OCI-LY7 (cell line): Measurements from ENCODE around the gene FBLN1. TPM values are rescaled to one million over a fixed set of nuclear protein-coding genes. Genes with fewer than 3 reads are reported as not detected.

ENCODE experiments used
- BruUV-seq: library from RNA; stranded (reverse); fragments of 400-500 nt; replicated peaks from 2 replicates; lab custom pipeline; 2021; lab: Mats Ljungman, UMichigan
- CTCF ChIA-PET: fragments of 300-600 bp; sonication (Branson Sonifier 250); formaldehyde crosslinking; loops from one replicate; lab custom pipeline; 2022; ENCODE audit warnings: antibody characterized with exemption; ENCODE audit not compliant: unreplicated experiment; lab: Charles Lee
- POLR2A ChIA-PET: fragments of 300-600 bp; sonication (Branson Sonifier 250); formaldehyde crosslinking; loops from one replicate; lab custom pipeline; 2022; ENCODE audit warnings: antibody characterized with exemption; lab: Charles Lee
- DNase-seq: peaks from one replicate; pipeline ENCODE4 v3.0.0-alpha.2; 2015; ENCODE audit warnings: low spot score
- H2AFZ ChIP-seq: fragments of 200-600 bp; sonication (generic), shearing (Covaris generic); 2 replicates; pipeline ENCODE4 v1.6.1; 2014; ENCODE audit warnings: mild to moderate bottlenecking, antibody characterized with exemption, low read length, moderate library complexity
- H3K27ac ChIP-seq: fragments of 200-600 bp; sonication (generic); 2 replicates; pipeline ENCODE4 v1.5.1; 2014; ENCODE audit warnings: mixed run types, low read depth, mild to moderate bottlenecking, moderate library complexity, low read length, inconsistent platforms; ENCODE audit not compliant: poor library complexity, severe bottlenecking
- H3K36me3 ChIP-seq: fragments of 200-600 bp; sonication (generic); 2 replicates; pipeline ENCODE4 v1.6.1; 2014; ENCODE audit warnings: mild to moderate bottlenecking, antibody characterized with exemption, low read length, moderate library complexity, mixed read lengths; ENCODE audit not compliant: insufficient read depth
- H3K4me1 ChIP-seq: fragments of 200-600 bp; sonication (generic); 2 replicates; pipeline ENCODE4 v1.5.1; 2014; ENCODE audit warnings: mild to moderate bottlenecking, low read length; ENCODE audit not compliant: insufficient read depth, poor library complexity, severe bottlenecking
- H3K4me2 ChIP-seq: fragments of 200-600 bp; sonication (generic); 2 replicates; pipeline ENCODE4 v1.6.1; 2014; ENCODE audit warnings: mild to moderate bottlenecking, low read length
- H3K4me3 ChIP-seq: fragments of 200-600 bp; sonication (generic); 2 replicates; pipeline ENCODE4 v1.5.1; 2014; ENCODE audit warnings: mild to moderate bottlenecking, low read depth, low read length; ENCODE audit not compliant: poor library complexity, severe bottlenecking
- H3K79me2 ChIP-seq: fragments of 200-600 bp; sonication (generic); 2 replicates; pipeline ENCODE4 v1.6.1; 2016; ENCODE audit warnings: low read depth, mild to moderate bottlenecking, low read length, moderate library complexity, mixed read lengths; ENCODE audit not compliant: insufficient read depth
- H3K9me2 ChIP-seq: fragments of 200-600 bp; sonication (generic); 2 replicates; pipeline ENCODE4 v1.6.1; 2016; ENCODE audit warnings: mild to moderate bottlenecking, low read length, mixed read lengths; ENCODE audit not compliant: insufficient read depth
- H3K9me3 ChIP-seq: fragments of 200-600 bp; sonication (generic); 2 replicates; pipeline ENCODE4 v1.6.1; 2014; ENCODE audit warnings: mild to moderate bottlenecking, mixed run types, low read length, mixed read lengths
- H4K20me1 ChIP-seq: fragments of 200-600 bp; sonication (generic); 2 replicates; pipeline ENCODE4 v1.6.1; 2014; ENCODE audit warnings: mild to moderate bottlenecking, antibody characterized with exemption, low read length, moderate library complexity, mixed read lengths; ENCODE audit not compliant: insufficient read depth
- CTCF ChIP-seq: fragments of 200-600 bp; sonication (generic); conservative IDR thresholded peaks from 2 replicates; pipeline ENCODE4 v1.5.1; 2014; ENCODE audit warnings: mild to moderate bottlenecking, antibody characterized with exemption, low read length, moderate library complexity, mixed read lengths
- EZH2phosphoT487 ChIP-seq: fragments of 200-600 bp; sonication (generic); IDR thresholded peaks from 2 replicates; pipeline ENCODE4 v1.6.1; 2018; ENCODE audit warnings: low read depth, borderline replicate concordance, mild to moderate bottlenecking, mixed run types, antibody characterized with exemption, low read length, moderate library complexity, mixed read lengths
- intact Hi-C: fragments of 100-400 bp; cut with micrococcal nuclease; formaldehyde crosslinking; loops from one replicate; pipeline ENCODE4 v1.10.0; 2022; ENCODE audit not compliant: unreplicated experiment
- total RNA-seq, 2 experiments: library from RNA; depleted of rRNA in 1 of 2; stranded (reverse); fragments of >200 nt in 1 of 2; shearing (Covaris generic) in 1 of 2; gene quantifications; 2 replicates each; pipeline ENCODE4 v1.2.3, GENCODE V29; 2014 to 2022

FBLN1 gene
- total RNA-seq, 2 experiments from 2014 or later = not detected

GRCh38 chr22:45640291-45640940 is 137.7 kb downstream of the FBLN1 start:
- DNase-seq = no peak
- Histone ChIP-seq H3K27ac (no peak overlapping the region), H3K4me1 (no peaks in the 10 kb centered on the region), H3K36me3 (no peaks in the 10 kb centered on the region), H3K79me2 (no peaks in the 10 kb centered on the region), H3K9me3 (no peaks in the 10 kb centered on the region), H2AFZ (no peak overlapping the region), H4K20me1 (no peaks in the 10 kb centered on the region), H3K4me3 (no peak overlapping the region), H3K9me2 (no peaks in the 10 kb centered on the region), H3K4me2 (no peak overlapping the region)
- intact Hi-C loops = loop anchor here (5.0 kb wide), 1 partner anchor 58 kb away; no protein-coding TSS in a partner anchor
- POLR2A ChIA-PET = no interaction called here
- CTCF ChIA-PET = no interaction called here
- BruUV-seq = no TSS peak
- TF ChIP-seq EZH2phosphoT487 = no peak

GRCh38 chr22:45640941-45641621 is 138.4 kb downstream of the FBLN1 start:
- H3K4me2 ChIP-seq = no peak overlapping the region
- DNase-seq = no peak
- H3K27ac ChIP-seq = no peak overlapping the region
- no peaks in the 10 kb centered on the region for H4K20me1 ChIP-seq
- no peaks in the 10 kb centered on the region for H3K79me2 ChIP-seq
- H3K4me3 ChIP-seq = no peak overlapping the region
- no peaks in the 10 kb centered on the region for H3K4me1 ChIP-seq
- H3K9me3 ChIP-seq = no peaks in the 10 kb centered on the region
- ChIA-PET POLR2A (no interaction called here), CTCF (no interaction called here)
- intact Hi-C loops = loop anchor here (5.0 kb wide), 1 partner anchor 59 kb away; no protein-coding TSS in a partner anchor
- H2AFZ ChIP-seq = no peak overlapping the region
- TF ChIP-seq CTCF (no peak), EZH2phosphoT487 (no peak)
- no TSS peak for BruUV-seq
- H3K9me2 ChIP-seq = no peaks in the 10 kb centered on the region
- no peaks in the 10 kb centered on the region for H3K36me3 ChIP-seq

- H4K20me1 ChIP-seq = no peaks in the 10 kb centered on the region
- H3K4me1 ChIP-seq = no peaks in the 10 kb centered on the region
- H3K4me2 ChIP-seq = no peak overlapping the region
- no peak overlapping the region for H3K27ac ChIP-seq
- H3K9me3 ChIP-seq = no peaks in the 10 kb centered on the region
- no peaks in the 10 kb centered on the region for H3K9me2 ChIP-seq
- CTCF ChIA-PET = no interaction called here
- H2AFZ ChIP-seq = no peak overlapping the region
- no peaks in the 10 kb centered on the region for H3K36me3 ChIP-seq
- DNase-seq = no peak
- H3K79me2 ChIP-seq = no peaks in the 10 kb centered on the region
- POLR2A ChIA-PET = interaction anchor here (0.8 kb wide), 1 partner anchor 190 kb away, joined by 3 read pairs; no protein-coding TSS in a partner anchor
- TF ChIP-seq EZH2phosphoT487 (no peak), CTCF (no peak)
- BruUV-seq = no TSS peak
- intact Hi-C loops = loop anchor here (5.0 kb wide), 1 partner anchor 61 kb away; no protein-coding TSS in a partner anchor
- H3K4me3 ChIP-seq = no peak overlapping the region
Measured at GRCh38 chr22:45642986-45643385, 140.3 kb downstream of the FBLN1 start.
